Jurkat, Clone E6-1 (cell line): Measurements from ENCODE around the gene PCED1B.
"Not testable (repeated sequence)": the region's sequence is repeated elsewhere in the genome, so short reads cannot be mapped to it uniquely, and the experiment has no call there.

Source experiments
- DNase-seq: peaks from one replicate; pipeline ENCODE4 v3.0.0-alpha.2; 2011; ENCODE audit warnings: low read depth, low spot score
- H3K4me3 ChIP-seq: 2 replicates; pipeline ENCODE4 v1.5.1; 2011; ENCODE audit warnings: mild to moderate bottlenecking, low read length, control low read depth, moderate library complexity

PCED1B gene

DNA sequence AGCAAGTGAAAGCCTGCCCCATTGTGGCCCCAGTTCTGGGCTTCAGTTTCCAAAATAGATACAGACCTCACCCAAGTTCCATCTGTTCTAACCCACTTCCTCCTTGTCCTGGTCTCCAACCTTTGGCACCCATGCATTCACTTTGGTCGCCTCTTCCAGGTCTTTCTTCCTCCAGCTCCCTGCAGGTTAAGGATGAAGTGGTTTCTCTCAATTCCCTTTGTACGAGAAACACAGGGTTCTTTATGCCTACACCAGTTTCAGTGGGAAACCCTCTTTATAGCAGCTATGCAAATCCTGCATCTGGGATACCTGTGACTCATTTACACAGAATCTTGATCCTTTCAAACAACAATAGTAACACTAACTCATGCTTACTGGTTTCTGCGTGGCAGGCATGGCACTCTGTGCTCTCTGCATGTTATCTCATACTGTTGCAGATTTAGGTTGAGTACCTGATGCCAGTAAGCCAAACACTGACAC is 110.9 kb downstream of the PCED1B start:
- no peak for DNase-seq
- H3K4me3 ChIP-seq, result no peak overlapping the region

DNA sequence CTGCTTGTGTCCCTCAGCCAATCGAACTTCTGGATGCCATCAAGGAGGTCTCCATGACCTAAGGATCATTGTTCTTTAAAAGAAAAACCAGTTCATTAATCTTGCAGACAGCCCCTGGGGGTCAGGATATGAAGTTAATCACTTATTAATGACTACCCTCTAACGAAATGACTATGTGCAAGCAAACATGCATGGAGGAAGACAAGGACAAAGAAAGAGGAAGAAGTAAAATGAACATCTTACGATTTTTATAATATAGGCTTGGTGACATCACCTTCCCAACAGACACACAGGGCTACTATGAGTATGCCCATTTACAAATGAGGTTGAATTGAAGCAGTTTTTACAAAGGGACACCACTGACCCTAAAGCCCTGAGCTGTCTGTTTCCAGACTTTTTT is 111.5 kb downstream of the PCED1B start:
- no peak for DNase-seq
- H3K4me3 ChIP-seq, result no peak overlapping the region

DNA sequence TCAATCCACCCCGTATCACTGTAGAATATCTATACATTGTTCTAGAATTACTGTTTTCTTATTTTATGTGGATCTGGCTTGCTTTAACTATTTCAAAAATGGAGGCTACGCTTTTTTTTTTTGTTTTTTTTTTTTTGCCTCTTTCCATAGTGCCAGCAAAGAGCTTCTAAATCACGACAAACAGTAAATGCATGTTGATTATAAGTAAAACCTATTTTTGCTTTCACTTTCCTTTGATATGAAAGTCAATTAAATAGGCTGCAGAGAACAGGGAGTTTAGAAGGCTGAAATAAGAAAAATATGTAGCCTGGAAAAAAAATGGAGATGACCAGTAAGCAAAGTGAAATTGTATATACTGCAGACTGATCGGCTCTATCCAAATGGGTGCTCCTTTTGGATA is 112.6 kb downstream of the PCED1B start:
- no peak overlapping the region for H3K4me3 ChIP-seq
- no peak for DNase-seq

DNA sequence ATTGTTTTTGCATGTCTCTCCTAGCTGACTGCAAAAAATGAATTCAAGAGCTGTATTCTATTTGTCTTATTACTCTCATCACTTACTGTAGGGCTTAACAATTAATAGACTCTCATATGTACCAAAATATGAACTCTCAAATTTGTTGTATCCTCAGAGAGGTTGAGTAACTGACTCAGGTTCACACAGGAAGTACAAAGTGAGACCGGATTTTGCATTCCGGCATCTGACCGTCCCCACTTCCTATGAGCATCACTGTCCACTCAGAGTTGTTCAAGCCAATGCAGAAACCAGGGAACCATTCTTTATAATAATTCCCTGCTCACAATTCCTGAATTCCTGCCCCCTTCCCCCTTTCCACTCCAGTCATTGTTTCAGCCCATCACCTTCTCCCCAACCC is 113.6 kb downstream of the PCED1B start:
- H3K4me3 ChIP-seq, result no peak overlapping the region
- DNase-seq, result no peak

DNA sequence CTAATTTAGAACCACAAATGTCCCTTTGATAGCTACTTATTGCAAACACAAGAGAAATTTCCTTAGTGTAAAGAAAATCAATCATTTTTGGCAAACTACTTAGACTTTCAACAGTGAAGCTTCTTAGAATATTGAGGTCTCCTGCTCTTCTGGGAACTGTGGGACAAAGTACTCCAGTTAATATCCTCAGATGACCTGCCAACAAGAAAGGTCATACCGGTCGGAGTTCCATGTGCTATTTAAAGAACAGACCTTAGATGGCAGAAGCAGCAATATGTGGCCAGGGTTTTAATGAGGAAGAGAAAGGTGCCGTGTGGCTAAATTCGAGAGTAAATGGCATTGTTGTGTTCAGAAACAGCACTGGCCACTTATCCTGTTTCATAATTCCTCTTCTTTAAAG is 115.1 kb downstream of the PCED1B start:
- H3K4me3 ChIP-seq, result no peak overlapping the region
- DNase-seq, result no peak

DNA sequence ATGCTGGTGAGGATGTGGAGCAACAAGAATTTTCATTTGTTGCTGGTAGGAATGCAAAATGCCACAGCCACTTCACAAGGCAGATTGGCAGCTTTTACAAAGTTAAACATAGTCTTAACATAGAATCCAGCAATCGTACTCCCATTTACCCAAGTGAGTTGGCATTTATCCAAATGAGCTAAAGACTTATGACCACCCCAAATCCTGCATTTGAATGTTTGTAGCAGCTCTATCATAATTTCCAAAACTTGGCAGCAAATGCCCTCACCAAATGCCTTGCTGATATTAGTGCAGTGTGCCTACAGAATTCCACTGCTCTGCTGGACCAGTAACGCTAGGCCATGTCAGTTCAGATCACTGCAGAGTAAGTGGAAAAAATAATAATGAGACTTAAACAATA is 121.0 kb downstream of the PCED1B start:
- no peak overlapping the region for H3K4me3 ChIP-seq
- no peak for DNase-seq

DNA sequence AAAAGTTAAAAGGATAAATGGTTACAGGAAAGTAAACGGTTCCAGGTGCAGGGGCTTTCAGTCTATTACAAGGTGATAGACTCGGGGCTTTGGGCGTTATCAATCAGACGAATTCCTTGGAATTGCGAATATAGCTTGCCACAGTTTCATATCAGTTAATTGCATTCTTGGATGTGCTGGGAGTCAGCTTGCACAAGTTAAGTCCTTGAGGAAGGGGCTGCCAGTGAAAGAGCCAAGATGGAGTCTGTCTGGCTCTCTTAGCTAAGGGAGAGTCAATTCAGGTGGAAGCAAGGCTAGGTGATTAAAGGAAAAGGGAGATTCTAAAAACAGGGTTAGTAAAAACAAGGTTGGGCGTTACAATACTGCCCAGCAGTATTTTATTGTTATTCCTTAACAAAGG is 121.8 kb downstream of the PCED1B start:
- DNase-seq, H3K4me3 ChIP-seq: not testable (repeated sequence)

DNA sequence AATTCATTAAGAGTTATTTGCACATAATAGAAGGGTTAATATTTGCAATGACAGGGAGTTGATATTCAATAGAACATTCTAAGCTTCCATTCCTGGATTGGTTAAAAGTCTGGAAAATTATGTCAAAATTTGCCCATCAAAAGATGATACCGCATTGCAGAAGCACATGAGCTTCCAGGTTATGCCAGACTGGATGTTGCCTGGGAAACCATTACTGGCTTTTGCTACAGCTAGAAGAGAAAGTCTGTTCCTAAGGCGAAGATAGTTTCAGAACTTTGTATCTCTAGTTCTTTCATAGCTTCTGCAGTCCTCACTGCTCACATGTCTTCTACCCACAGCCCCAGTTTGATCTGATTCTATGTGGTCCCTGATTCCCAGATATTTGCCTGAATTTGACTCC is 122.8 kb downstream of the PCED1B start:
- DNase-seq, result no peak
- no peak overlapping the region for H3K4me3 ChIP-seq

DNA sequence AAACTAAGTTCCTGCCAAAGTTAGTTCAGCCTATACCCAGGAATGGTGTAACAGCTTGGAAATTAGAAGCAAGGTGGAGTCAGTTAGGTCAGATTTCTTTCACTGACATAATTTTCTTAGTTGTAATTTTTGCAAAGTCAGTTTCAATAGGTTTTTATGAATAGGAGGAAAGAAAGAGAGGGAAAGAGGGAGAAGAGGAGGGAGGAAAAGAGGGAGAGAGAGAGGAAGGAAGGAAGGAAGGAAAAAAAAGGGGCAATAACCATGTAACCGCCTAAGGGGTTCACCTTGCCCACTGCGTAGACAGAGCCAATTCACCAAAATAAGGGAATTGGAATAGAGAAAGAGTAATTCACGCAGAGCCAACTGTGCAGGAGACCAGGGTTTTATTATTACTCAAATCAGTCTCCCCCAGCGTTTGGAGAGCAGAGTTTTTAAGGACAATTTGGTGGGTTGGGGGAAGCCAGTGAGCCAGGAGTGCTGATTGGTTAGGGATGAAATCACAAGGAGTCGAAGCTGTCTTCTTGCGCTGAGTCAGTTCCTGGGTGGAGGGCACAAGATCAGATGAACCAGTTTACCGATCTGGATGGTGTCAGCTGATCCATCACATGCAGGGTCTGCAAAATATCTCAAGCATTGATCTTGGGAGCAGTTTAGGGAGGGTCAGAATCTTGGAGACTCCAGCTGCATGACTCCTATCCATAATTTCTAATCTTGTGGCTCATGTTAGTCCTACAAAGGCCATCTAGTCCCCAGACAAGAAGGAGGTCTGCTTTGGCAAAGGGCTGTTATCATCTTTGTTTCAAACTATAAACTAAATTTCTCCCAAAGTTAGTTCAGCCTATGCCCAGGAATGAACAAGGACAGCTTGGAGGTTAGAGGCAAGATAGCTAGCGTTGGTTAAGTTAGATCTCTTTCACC is 126.4 kb downstream of the PCED1B start:
- DNase-seq, result no peak
- no peak overlapping the region for H3K4me3 ChIP-seq

DNA sequence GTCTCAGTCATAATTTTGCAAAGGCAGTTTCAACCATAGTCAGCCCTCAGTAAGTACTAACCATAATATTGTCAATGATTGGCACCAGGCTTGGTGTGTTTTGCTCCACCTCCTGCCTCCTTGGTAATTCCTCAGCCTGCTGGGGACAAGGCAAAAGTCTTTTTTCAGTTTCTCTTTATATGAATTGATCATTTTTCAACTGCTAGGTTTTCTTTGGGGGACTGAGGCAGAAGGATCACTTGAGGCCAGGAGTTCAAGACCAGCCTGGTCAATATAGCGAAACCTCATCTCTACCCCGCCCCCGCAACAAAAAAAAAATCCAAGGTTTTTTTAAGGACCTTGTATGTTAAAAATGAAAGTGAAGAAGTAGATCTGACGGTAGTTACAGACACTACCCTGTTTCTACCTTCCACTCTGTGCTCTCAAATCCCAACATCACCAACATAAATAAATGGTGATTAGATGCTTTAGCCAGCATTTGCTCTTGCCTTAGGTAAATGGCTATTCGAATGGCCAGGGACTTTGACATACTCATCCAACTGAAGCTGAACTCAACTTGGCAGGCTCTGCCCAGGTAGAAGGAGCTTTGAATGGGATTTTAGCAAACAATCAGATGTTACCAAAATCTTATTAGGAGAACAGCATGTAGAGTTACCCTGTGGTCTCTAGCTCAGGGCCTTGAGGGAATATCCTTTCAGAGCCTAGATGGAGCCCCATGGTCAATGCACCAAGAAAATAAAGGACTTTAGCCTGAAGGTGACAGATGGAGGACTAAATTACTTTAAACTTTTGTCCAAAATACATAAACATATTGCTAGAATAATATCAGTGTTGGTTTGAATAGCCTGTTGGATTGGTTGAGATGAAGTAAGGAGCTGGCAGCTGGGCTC is 127.3 kb downstream of the PCED1B start:
- no peak for DNase-seq

DNA sequence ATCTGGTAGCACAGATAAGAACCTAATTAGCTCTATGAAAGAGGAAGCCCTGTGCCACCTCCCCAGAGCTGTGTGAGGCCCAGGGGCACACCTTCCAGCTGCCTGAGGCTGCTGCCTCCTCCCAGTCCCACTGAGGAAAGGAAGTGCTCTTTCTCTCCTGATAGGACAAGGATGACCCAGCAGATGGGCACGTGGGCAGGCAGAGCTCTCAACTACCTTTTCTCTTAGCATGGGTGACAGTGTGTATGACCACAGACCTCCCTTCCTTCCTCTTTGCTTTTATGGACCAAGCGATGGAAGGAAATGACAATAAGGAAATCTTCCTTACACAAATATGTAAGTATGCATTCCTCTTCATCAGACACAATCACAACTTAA is 127.9 kb downstream of the PCED1B start:
- peak; percentile 92 for DNase-seq
- no peak overlapping the region; the same call in 1 of the 2 replicates for H3K4me3 ChIP-seq

More for the DNA sequence above, 127.3 kb downstream of the PCED1B start:
- no peak overlapping the region for H3K4me3 ChIP-seq

DNA sequence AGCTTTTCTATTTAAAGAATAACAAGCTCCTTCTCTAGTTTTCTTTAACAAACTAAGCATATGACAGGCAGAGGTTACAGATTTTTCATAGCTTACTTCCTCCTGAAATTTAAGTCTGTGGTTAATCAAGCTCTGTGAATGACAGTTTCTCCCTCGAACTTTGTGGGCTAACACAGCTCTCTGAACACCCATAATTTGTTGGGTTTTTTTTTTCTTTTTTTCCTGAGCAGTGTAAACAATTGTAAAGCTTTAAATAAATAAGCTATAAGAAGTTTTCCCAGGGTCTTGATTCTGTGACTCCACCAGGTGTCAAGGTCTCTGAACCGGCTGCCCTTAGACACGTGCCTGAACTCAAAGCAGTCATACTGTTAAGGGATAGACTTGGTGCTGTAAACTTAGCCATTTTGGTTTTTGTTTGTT is 128.4 kb downstream of the PCED1B start:
- peak; percentile 79 for DNase-seq
- no peak overlapping the region for H3K4me3 ChIP-seq

DNA sequence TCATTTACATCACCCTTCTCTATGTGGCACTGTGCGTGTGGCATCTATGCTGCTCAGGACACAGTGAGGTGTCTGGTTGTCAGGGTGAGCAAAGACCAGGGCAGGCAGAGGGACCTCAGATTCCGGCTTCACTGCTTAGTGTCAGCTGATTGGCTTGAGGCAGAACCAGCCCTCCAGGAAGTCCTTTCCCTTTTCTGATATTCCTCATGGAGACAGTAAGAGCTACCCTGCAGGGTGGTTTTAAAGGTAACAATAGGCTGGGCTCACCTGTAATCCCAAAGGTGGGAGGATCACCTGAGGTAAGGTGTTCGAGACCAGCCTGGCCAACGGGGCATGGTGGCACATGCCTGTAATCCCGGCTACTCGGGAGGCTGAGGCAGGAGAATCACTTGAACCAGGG is 129.6 kb downstream of the PCED1B start:
- H3K4me3 ChIP-seq, result no peak overlapping the region
- no peak for DNase-seq

DNA sequence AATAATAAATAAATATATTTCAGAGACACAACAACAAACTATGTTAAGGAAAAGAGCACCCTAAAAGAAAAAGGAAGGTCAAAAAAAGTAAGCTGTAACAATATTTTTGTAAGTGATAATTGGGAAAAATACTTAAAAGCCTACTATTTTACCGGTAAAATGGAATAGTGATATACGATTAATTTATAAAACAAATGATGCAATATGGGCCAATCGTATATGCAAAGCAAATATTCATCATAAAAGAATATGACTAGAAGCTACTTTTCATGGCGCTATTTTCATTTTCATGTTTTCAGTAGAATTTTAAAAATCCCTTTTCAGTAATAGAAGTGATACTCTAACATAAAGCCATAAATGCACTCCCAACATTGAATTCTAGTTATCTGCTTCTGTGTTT is 131.4 kb downstream of the PCED1B start:
- no peak for DNase-seq

DNA sequence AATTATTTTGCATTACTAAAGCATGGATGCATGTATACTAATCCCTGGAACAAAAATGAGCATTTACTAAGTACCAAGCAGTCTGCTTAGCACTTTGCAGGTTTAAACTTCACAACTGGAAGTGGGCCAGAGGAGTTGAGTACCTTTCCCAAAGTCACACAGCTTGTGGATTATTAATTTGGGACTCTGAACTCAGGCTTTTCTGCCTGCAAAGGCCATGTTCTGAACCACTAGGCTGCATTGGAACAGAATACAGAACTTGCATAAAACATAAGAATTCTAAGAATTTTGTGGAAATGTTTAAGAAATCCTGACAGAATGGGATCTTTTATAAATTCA is 133.2 kb downstream of the PCED1B start:
- DNase-seq, result no peak
- no peak overlapping the region for H3K4me3 ChIP-seq

More for the DNA sequence above, 131.4 kb downstream of the PCED1B start:
- H3K4me3 ChIP-seq, result no peak overlapping the region

DNA sequence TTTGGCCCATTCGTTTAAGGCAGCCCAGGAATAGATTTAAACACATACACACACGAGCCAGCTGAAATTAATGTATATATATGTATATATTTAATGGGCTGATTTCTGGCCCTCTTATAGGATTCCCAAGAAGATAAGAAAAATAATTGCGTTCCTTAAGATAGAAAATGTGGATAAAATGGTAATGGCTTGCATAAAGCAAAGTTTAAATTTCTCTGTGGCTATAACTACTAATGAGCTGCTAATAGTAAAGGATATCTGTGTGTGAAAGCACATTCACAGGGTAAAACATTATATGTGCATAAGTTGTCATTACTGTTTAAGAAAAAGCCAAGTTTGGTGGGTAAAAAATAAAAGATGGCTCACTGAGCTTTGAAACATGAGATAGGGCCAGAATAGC is 134.0 kb downstream of the PCED1B start:
- no peak overlapping the region for H3K4me3 ChIP-seq

DNA sequence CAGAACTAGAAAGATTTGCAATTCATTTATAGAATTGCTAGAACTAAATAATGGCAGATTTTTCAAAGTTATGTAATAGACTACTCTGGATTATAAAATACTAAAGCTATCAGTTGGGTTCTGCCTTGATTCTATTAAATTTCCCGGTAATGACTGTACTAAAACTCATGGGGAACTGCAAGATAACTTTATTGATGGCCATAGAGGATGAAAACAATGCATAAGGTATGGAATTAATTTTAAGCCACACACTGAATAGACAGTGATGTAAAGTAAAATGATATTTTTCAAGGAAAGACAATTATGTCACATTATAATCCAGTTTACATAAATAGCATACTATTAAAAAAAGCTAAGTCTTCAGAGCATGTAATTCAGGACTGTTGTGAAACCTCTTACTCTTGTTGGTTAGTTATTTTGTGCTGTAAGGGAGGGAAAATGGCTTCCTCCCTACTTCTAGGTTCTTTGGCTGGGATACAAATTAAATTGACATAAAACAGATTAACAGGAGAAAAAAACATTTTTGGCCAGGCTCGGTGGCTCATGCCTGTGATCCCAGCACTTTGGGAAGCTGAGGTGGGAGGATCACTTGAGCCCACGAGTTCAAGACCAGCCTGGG is 134.7 kb downstream of the PCED1B start:
- H3K4me3 ChIP-seq, result no peak overlapping the region
- no peak for DNase-seq

More for the DNA sequence above, 134.0 kb downstream of the PCED1B start:
- DNase-seq, result no peak

DNA sequence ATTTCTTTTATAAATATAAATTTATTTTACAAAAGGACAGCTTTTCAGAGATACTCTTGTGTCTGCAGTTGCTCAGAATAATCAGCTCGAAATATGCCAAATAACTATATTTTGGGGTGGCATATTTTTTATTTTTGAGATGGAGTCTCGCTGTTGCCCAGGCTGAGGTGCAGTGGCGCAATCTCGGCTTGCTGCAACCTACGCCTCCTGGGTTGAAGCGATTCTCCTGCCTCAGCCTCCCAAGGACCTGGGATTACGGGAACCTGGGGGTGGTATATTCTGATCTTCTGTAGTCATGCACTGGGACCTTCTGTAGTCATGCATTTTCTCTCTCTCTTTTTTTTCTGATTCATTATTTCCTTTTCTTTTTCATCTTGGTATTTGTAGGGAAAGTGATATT is 135.3 kb downstream of the PCED1B start:
- DNase-seq, result no peak
- no peak overlapping the region for H3K4me3 ChIP-seq

DNA sequence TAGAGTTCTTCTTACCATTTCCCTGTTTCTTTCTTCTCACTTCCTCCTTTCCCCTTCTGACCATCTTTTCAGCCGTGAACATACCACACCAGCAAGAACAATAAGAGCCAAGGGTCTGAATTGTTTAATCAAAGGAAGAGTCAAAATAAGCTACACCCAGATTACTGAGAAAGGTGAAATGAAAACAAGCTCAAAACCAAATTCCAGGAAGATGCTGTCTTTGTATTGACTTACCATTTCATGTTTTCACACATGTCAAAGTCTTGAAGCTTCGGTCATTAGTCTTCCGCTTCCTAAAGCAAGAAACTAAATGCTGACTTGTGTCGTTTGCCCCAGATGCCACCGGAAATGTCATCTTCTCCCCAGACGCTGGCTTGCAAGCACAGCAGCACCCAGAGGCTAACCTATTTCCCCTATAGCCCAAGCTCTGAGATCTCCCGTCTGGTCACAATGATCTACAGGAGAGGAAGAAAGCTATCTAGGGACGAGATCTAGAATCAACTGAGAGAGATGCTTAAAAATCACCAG is 136.8 kb downstream of the PCED1B start:
- DNase-seq, result no peak

DNA sequence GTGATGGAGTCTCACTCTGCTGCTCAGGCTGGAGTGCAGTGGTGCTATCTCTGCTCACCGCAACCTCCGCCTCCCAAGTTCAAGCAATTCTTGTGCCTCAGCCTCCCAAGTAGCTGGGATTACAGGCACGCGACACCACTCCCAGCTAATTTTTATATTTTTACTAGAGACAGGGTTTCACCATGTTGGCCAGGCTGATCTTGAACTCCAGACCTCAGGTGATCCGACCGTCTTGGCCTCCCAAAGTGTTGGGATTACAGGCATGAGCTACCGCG is 138.1 kb downstream of the PCED1B start:
- DNase-seq, H3K4me3 ChIP-seq: not testable (repeated sequence)

More for the DNA sequence above, 136.8 kb downstream of the PCED1B start:
- no peak overlapping the region for H3K4me3 ChIP-seq
